Stimulated activated CD4-positive, alpha-beta T cell treated with anti-CD3 and anti-CD28 coated beads, TNF-alpha, amount 100 ng/mL, for 24 hours (primary cell): Measurements from ENCODE around the gene CCDC40.
"Not testable (repeated sequence)": the region's sequence is repeated elsewhere in the genome, so short reads cannot be mapped to it uniquely, and the experiment has no call there.

ENCODE experiments used
- DNase-seq, 3 experiments: peaks; one replicate each; pipeline ENCODE4 v3.0.0-alpha.2; 2020; ENCODE audit warnings: low read depth in 3 of 3

The CCDC40 gene

DNA sequence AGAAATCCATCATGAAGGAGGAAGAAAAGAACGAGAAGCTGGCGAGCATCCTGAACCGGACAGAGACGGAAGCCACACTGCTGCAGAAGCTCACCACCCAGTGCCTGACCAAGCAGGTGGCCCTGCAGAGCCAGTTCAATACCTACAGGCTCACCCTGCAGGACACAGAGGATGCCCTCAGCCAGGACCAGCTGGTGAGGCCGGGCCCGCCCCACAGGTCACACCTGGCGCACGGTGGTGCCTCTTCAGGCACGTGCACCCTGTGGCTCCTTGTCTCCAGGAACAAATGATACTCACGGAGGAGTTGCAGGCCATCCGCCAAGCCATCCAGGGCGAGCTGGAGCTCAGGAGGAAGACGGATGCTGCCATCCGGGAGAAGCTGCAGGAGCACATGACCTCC, 45.2 kb downstream of the CCDC40 start:
- no peak for DNase-seq

DNA sequence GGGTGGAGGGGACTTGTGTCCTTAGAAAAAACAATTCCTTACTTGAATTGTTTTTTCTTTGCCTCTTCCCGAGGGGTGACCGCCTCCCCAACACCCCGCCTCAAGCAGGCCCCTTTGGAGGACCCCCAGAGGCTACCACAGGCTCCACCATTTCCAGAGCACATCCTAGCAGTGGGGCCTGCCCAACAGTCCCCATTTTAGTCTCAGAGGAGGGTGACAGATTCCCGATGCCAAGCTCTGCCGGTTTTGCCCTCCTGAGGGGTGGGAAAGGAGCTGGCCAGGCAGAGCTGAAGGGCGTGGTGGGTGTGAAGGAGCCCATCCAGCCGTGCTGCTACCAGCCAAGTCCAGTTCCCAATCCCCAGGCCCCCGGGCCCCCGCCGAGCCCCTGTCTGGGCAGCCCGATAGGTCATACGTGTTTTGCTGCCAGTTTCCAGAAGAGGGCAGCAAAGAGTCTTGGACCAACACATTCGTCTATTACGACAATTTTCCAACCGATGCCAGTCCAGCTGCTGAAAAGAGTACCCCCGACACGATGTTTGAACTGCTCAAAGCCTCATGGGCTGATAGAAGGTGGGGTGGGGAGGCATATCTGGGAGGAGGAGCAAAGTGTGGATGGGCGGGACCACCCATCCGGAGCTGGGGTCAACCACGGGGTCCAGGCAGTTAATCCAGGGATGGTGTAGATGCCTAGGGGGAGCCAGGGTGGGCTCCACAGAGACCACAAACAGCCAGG, 46.1 kb downstream of the CCDC40 start:
- peak; percentile 24 to 59 (median 37) for DNase-seq

DNA sequence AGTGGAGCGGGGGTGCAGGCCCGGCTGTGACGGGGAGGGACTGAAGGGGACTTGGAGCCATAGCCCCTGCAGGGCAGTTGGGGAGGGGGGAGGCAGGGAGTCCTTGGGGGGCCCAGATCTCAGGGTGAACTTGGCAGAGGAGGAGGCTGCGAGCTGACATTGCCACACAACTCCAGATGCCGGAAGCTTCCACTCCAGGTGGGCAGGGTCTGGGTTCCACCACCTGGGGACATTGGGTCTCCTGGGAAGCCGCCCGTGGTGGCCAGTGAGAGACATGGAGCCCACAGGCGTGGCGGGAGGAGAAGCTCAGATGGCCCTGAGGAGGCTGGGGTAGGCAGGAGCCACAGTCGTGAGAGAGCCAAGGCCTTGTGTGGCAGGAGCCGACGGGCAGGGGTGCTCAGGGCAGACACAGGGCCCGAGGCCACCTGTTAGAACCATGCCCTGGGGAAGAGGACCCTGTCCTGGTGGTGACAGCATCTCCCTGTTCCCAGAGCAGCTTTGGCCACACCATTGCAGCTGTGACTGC, 46.8 kb downstream of the CCDC40 start:
- no peak for DNase-seq

DNA sequence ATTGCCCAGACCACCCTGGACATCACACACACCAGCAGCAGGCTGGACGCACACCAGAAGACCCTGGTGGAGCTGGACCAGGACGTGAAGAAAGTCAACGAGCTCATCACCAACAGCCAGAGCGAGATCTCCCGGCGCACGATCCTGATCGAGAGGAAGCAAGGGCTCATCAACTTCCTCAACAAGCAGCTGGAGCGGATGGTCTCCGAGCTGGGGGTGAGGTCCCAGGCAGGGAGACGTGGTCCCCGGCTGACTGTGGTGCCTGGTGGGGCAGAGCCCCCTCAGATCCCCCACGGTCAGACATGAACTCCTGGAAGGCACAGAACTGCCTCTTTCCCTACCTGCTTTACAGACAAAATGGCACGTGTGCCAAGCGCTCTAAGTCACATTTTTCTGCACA, 48.3 kb downstream of the CCDC40 start:
- DNase-seq: no peak

DNA sequence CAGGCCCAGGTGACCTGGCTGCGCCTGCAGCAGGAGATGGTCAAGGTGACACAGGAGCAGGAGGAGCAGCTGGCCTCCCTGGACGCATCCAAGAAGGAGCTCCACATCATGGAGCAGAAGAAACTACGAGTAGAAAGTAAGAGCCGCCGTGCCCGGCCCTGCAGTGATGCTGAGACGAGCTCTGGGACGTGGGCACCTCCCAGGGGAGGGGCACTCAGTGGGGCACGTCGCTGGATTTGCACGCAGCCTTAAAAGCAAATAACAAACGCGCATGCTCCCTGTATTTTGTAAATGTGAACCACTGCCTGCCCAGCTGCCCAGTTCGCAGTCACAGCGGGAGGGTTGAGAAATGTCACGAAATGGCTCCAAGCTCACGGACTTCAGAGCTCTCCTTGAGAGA, 49.6 kb downstream of the CCDC40 start:
- no peak for DNase-seq

DNA sequence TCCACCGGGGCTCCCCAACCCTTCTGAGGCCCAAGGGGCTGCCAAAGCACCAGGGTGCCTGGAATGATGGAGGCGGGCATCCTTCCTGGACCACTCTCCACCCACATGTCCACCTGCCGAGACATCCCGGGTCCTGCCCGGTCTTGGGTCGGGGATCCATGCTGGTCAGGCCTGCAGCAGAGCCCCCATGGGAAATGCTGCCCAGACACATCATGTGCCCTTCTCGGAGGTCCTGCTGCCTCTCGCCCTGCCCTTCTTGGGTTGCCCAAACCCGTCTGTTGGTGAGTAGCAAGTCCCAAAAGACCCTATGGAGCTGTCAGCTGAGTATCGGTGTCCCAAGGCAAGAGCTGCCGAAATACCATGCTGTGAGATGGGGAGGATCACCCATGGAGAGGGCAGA, 50.2 kb downstream of the CCDC40 start:
- no peak for DNase-seq

DNA sequence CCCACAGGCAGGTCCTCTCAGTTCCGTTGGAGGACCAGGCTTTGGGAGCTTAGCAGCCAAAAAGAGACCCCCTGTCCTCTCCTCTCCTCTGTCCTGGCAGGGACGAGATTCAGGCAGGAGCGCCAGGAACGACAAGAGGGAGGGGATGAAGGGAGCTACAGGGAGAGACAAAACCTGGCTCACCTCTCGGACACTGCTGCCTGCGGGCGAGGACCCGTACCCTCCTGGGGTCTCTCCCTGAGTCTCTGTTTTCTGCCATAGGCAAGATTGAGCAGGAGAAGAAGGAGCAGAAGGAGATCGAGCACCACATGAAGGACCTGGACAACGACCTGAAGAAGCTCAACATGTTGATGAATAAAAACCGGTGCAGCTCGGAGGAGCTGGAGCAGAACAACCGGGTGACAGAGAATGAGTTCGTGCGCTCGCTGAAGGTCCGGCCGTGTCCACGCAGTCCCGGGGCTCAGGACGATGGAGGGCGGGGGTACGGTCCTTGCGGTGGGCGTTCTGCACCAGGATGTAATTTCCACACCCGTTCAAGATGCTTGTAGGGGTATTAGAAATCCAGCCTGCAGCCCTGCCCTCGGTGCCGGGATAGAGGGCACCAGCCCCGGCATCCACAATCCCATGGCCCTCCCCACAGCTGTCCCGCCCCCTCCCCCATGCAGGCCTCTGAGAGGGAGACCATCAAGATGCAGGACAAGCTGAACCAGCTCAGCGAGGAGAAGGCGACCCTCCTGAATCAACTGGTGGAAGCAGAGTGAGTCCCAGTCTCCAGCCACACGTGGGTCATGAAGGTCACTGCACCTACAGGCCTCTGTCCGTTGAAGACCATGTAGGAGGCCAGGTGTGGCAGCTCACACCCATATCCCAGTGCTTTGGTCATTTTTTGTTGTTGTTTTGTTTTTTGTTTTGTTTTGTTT, 51.2 kb downstream of the CCDC40 start:
- DNase-seq: no peak

DNA sequence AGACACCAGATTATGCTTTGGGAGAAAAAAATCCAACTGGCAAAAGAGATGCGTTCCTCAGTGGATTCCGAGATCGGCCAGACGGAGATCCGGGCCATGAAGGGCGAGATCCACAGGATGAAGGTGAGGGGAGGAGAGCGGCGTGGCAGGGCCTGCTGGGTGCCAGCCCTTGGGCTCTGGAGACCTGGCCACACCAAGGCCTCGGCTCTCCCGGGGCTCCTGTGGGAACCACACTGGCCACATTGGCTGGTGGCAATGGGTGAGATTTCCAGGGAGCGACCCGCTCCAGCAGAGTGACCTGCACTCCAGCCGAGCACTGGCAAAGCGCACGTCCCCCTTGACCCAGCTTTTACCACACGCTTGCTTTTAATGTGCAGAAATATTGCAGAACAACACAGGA, 53.3 kb downstream of the CCDC40 start:
- DNase-seq: no peak

DNA sequence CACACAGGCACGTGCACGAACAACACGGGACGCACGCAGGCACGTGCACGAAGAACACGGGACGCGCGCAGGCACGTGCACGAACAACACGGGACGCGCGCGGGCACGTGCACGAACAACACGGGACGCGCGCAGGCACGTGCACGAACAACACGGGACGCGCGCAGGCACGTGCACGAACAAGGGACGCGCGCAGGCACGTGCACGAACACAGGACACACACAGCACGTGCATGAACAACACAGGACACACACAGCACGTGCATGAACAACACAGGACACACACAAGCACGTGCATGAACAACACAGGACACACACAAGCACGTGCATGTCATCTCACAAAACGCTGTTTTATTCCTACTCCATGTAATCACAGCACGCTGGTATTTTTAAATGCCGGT, 53.7 kb downstream of the CCDC40 start:
- not testable (repeated sequence) for DNase-seq

DNA sequence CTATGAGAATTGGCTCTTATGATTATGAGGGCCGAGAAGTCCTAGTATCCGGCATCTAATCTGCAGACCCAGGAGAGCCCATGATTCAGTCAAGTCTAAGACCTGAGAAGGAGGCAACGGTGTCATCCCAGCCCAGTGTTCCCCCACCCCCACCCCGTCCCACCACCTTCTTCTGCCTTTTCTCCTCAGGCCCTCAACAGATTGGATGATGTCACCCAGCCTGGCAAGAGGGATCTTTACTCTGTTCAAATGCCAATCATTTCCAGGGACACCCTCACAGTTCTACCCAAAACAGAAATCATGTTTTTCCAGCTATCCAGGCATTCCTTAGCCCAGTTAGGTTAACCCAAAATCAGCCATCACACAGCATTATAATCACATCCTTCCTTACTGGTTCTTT, 54.9 kb downstream of the CCDC40 start:
- no peak for DNase-seq

DNA sequence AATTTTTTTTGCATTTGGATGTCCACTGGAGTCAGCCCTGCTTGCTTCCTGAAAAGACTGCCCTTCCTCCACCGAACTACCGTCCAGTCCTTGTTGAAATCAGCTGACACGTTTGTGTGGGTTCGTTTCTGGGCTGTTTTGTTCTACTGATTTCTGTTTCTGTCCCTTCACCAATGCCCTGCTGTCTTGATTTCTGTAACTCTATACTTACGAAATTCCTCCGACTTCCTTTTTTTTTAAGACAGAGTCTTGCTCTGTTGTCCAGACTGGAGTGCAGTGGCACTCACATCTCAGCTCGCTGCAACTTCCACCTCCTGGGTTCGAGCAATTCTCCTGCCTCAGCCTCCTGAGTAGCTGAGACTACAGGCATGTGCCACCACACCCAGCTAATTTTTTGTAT, 56.5 kb downstream of the CCDC40 start:
- no peak for DNase-seq

DNA sequence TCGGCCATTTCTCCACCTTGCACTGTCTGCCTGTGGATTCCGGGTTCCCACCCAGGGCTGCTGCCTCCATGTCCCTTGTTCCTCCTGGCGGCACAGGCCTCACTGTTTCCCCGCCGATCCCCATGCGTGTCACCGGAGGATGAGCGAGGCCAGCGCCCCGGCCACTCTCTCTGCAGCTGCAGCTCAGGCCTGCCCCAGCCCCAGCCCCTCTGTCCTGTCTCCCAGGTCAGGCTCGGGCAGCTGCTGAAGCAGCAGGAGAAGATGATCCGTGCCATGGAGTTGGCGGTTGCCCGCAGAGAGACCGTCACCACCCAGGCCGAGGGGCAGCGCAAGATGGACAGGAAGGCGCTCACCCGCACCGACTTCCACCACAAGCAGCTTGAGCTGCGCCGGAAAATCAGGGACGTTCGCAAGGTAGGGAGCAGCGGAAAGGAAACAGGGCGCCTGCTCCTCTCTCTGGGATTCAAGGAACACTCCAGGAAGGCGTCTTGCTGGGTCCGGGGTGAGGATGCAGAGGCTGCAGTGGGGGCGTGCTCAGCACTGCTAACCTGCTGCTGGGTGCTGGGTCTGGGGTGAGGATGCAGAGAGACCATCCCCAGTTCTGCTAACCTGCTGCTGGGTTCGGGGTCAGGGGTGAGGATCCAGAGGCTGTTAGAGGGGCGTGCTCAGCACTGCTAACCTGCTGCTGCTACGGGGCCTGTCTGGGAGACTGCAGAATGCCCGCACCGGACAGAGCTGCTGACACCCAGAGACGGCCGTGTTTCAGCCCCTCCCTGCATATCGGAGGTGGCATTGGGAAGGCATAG, 58.8 kb downstream of the CCDC40 start:
- DNase-seq: no peak

DNA sequence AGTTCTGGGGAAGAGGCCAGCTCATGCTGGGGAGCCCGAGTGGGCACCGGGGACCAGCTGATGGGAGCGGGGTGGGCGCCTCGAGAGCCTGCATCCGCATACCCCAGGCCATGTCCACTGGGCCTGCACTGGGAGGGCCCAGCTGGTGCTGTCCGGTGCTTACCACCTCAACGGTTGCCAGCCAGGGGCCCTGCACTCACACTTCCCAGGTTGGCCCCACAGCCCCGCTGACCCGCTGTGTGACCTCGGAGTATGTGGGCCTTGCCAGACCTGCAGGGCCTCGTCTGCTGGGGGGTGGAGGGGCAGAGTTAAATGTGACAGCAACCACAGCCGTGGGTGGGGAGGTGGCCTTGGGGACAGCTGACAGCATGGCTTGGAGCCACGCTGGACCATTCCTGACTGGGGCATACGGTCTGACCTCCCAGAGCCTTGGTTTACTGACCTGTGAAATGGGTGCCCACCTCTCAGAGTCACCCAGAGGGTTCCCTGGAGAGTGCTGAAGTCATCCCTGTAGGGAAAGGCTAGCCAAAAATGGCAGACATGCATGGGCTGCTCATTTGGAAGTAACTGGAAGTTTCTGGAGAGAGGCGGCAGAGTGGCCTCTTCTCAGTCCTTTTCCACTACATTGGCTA, 59.5 kb downstream of the CCDC40 start:
- no peak for DNase-seq

DNA sequence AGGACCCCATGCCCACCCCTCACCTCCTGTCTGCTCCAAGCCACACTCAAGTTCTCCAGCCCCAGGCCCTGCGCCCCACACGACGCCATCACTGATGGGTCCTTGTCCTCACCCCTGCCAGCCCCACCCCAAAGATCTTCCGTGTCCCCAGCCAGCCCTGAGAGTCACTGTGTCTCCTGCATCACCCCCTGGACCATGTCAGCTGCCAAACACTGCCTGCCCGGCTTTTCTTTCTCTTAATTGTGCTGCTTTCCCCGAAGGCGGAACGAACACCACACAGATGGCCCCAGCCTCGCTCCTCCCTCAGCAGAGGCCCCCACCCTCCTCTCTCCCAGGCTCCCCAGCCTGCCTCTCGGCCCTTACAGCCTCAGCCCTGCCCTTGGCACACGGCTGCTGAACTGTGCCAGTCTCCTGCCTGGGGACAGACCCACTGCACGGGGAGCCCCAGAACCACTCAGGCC, 60.1 kb downstream of the CCDC40 start:
- DNase-seq: no peak

DNA sequence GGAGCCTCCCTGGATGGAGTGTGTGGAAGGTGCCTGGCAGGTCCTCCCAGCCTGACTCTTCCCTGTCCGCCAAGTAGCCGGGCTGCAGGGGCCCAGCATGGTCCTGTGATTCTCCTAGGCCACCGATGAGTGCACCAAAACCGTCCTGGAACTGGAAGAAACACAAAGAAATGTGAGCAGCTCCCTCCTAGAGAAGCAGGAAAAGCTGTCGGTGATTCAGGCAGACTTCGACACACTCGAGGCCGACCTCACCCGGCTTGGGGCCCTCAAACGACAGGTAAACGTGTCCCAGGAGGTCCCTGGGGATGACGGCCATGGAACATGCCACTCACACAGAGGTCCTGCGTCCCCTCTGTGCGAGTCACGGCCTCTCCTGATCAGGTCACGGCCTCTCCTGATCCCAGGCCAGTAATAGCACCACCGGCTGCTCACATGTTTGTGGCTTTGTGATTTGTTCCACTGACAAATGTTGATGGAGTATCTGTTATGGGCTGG, 60.7 kb downstream of the CCDC40 start:
- DNase-seq: no peak

DNA sequence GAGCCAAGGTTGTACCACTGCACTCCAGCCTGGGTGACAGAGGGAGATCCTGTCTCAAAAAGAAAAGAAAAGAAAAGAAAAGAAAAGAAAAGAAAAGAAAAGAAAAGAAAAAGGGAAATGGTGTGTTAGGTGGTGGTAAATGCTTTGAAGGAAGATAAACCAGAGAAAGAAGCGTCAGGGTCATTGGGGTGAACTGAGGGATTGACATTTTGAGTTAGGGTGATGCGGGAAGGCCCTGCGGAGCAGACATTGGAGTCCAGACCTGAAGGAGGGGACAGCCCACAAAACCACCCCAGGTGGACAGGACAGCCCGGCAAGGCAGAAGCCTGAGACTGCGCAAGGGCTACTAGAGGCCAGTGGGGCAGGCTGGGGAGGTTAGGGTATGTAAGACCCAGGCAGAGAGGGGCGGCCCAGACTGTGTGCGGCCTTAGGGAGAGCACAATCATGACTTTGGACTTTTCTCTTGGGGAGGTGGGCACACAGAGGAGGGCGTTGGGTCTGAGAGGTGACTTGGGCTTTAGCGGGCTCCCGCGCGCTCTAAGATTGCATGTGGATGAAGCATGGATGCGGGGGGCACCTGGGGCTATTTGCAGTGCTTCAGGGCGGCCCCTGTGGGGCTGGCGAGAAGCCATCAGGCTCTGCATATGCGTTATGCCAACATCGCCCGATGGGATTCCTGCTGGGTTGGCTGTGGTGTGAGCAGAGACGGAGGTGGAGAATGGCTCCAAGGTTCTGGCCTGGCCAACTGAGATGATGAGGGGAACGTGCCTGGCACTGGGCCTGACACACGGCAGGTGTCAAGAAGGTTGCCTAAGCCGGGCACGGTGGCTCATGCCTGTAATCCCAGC, 61.6 kb downstream of the CCDC40 start:
- DNase-seq: no peak

DNA sequence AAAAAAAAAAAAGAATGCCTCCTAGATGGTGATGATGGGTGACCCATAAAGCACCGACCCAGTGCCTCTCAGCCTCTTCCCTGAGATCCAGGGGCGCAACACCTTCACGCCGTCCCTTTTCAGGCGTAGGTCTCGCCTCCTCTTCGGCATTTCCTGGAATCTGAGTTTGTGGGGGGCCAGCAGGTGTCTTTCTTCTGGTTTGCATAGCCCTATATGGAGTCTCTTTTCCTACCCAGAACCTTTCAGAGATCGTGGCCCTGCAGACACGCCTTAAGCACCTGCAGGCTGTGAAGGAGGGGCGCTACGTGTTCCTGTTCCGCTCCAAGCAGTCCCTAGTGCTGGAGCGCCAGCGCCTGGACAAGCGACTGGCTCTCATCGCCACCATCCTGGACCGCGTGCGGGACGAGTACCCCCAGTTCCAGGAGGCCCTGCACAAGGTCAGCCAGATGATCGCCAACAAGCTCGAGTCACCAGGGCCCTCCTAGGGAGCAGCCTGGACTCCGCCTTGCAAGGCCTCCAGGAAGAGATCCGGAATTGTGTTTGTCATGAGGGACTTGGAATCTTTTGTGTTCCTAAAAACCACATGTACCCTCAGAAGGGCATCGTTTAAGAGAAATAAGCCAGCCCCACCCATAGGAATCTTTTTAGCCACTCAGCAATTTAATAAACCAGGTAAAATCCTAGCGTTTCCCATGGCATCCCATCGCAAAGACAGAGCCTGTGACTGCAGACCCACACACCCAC, 63.0 kb downstream of the CCDC40 start:
- DNase-seq: no peak

DNA sequence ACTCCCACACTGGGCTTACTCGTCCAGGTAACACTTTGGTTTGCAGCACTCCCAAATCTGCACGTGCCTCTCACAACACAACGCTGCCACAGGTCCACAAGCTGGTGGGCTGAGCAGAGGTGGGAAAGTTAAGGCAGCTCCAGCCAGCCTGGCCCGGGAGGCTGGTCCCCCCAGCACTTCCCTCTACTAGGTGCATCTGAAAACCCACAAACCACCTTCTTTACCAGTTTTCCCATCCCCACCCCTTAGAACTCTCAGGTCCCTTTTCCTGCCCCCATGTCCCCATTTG, 63.5 kb downstream of the CCDC40 start:
- DNase-seq: no peak

DNA sequence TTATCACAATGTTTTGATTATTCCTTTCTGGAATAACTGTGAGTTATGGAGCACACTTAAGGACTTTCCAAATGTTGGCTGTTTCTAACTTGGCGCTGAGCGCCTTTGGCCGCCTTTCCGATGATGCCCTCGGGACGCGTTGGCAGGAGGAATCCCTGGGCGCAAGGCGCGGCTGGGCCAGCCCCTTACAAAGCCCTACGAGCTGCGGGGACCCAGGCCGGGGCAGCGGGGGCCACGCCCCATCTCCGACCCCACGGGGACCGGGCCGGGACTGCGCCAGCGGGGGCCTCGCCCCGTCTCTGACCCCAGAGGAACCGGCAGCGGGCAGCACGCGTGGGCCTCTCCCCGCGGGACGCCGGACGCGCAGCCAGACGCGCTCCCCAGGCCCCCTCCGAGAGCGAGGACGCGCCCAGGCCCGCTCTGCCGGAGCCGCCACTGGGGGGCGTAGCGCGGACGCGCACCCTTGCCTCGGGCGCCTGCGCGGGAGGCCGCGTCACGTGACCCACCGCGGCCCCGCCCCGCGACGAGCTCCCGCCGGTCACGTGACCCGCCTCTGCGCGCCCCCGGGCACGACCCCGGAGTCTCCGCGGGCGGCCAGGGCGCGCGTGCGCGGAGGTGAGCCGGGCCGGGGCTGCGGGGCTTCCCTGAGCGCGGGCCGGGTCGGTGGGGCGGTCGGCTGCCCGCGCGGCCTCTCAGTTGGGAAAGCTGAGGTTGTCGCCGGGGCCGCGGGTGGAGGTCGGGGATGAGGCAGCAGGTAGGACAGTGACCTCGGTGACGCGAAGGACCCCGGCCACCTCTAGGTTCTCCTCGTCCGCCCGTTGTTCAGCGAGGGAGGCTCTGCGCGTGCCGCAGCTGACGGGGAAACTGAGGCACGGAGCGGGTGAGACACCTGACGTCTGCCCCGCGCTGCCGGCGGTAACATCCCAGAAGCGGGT, 64.8 kb downstream of the CCDC40 start, which contains the start of gene GAA:
Gene GAA (plus strand): TSS at position 571 of the 935 bp plus-strand sequence. CDS start 3,006 bp downstream, outside the sequence.
- DNase-seq: peak; percentile 70 to 80 (median 76)
